Mesothelial cell of epicardium (in vitro differentiated cells): Measurements from ENCODE around the gene FBF1. TPM values are rescaled to one million over a fixed set of nuclear protein-coding genes. Genes with fewer than 3 reads are reported as not detected.

ENCODE experiments used
- DNase-seq, 2 experiments: peaks; one replicate each; pipeline ENCODE4 v3.0.0; 2021; ENCODE audit warnings: low spot score in 2 of 2; ENCODE audit not compliant: unreplicated experiment in 2 of 2
- H3K27ac Mint-ChIP-seq: 2 replicates; pipeline ENCODE4 v1.8.0; 2021; ENCODE audit warnings: mixed read lengths
- H3K27me3 Mint-ChIP-seq: 2 replicates; pipeline ENCODE4 v1.8.0; 2021; ENCODE audit warnings: low read depth, mixed read lengths
- H3K36me3 Mint-ChIP-seq: 2 replicates; pipeline ENCODE4 v1.8.0; 2021; ENCODE audit warnings: mixed read lengths
- H3K4me1 Mint-ChIP-seq: 2 replicates; pipeline ENCODE4 v1.8.0; 2021; ENCODE audit warnings: mixed read lengths
- H3K4me3 Mint-ChIP-seq: 2 replicates; pipeline ENCODE4 v1.8.0; 2021; ENCODE audit warnings: mild to moderate bottlenecking, moderate library complexity, mixed read lengths
- H3K9me3 Mint-ChIP-seq: 2 replicates; pipeline ENCODE4 v1.8.0; 2021; ENCODE audit warnings: mixed read lengths
- CTCF ChIP-seq: fragments of 200-600 bp; sonication (generic); IDR thresholded peaks from one replicate; pipeline ENCODE4 v1.5.0; 2021; ENCODE audit warnings: antibody characterized with exemption; ENCODE audit not compliant: unreplicated experiment
- total RNA-seq: library from RNA; stranded (reverse); gene quantifications from 3 replicates; pipeline ENCODE4 v1.2.1, GENCODE V29; 2021

The FBF1 gene
- total RNA-seq, 1 donor from 2014 or later = 23.4 TPM

- H3K36me3 Mint-ChIP-seq = no peaks in the 10 kb centered on the region
- peak overlapping the region; percentile 61 for H3K27ac Mint-ChIP-seq
- H3K27me3 Mint-ChIP-seq = no peaks in the 10 kb centered on the region
- H3K4me3 Mint-ChIP-seq = peak overlapping the region; percentile 22
- TF ChIP-seq CTCF = no peak
- no peaks in the 10 kb centered on the region for H3K9me3 Mint-ChIP-seq
- DNase-seq = no peak
- peaks cover 21% of the 10 kb centered on the region for H3K4me1 Mint-ChIP-seq
Measured at GRCh38 chr17:75906143-75906884, 34.5 kb downstream of the FBF1 start.

- Mint-ChIP-seq H3K4me3 (peak within 1 kb of the TSS; percentile 91), H3K27ac (peak within 1 kb of the TSS; percentile 94), H3K9me3 (no peaks in the 10 kb centered on the region), H3K36me3 (peaks cover 3% of the 10 kb centered on the region), H3K4me1 (peaks cover 11% of the 10 kb centered on the region), H3K27me3 (no peaks in the 10 kb centered on the region)
- DNase-seq = peak; percentile 94 to 97
- peak; percentile 100 for TF ChIP-seq CTCF
Measured at GRCh38 chr17:75904749-75905521, 35.9 kb downstream of the FBF1 start, which contains the start of gene MRPL38. Gene MRPL38, minus strand, starts transcription at chr17:75904884. Its CDS starts 9 bp downstream, at chr17:75904875.

- TF ChIP-seq CTCF = no peak
- DNase-seq = no peak
- Mint-ChIP-seq H3K27me3 (no peaks in the 10 kb centered on the region), H3K27ac (no peak overlapping the region), H3K9me3 (no peaks in the 10 kb centered on the region), H3K4me1 (peaks cover 7% of the 10 kb centered on the region), H3K36me3 (peaks cover 9% of the 10 kb centered on the region), H3K4me3 (no peak overlapping the region)
Measured at GRCh38 chr17:75902406-75902805, 38.4 kb downstream of the FBF1 start.

GRCh38 chr17:75901727-75902126 lies 39.1 kb downstream of the FBF1 start:
- Mint-ChIP-seq H3K36me3 (peaks cover 9% of the 10 kb centered on the region), H3K4me1 (peaks cover 8% of the 10 kb centered on the region), H3K9me3 (no peaks in the 10 kb centered on the region), H3K27me3 (no peaks in the 10 kb centered on the region), H3K4me3 (no peak overlapping the region), H3K27ac (no peak overlapping the region)
- no peak for DNase-seq
- no peak for TF ChIP-seq CTCF

GRCh38 chr17:75900691-75901533 lies 39.9 kb downstream of the FBF1 start:
- Mint-ChIP-seq H3K9me3 (no peaks in the 10 kb centered on the region), H3K36me3 (peaks cover 9% of the 10 kb centered on the region), H3K4me3 (no peak overlapping the region), H3K4me1 (peaks cover 9% of the 10 kb centered on the region), H3K27me3 (no peaks in the 10 kb centered on the region), H3K27ac (no peak overlapping the region)
- TF ChIP-seq CTCF = no peak
- DNase-seq = no peak
